Mammary epithelial cell (primary cell): Measurements from ENCODE around the gene BRIP1.
"Not testable (repeated sequence)": the region's sequence is repeated elsewhere in the genome, so short reads cannot be mapped to it uniquely, and the experiment has no call there.

Source experiments
- CTCF ChIP-seq, 2 donors: IDR thresholded peaks in 1 of 2; conservative IDR thresholded peaks in 1 of 2; 2 replicates each; pipeline ENCODE4 v1.5.1; 2011 to 2012; ENCODE audit warnings: inconsistent platforms in 2 of 2, low read length in 2 of 2, mild to moderate bottlenecking in 2 of 2, control low read depth in 1 of 2, low read depth in 1 of 2; ENCODE audit not compliant: insufficient read depth in 1 of 2; ENCODE audit errors: extremely low read depth in 1 of 2
- EZH2 ChIP-seq: IDR thresholded peaks from 2 replicates; pipeline ENCODE4 v1.6.1; 2012; ENCODE audit warnings: low read length, inconsistent platforms, borderline replicate concordance

GRCh38 chr17:61826198-61826597 is 37.1 kb downstream of the BRIP1 start:
- TF ChIP-seq EZH2; CTCF (conservative IDR thresholded peaks at IDR 0.05 in 1 of 2, IDR thresholded peaks at IDR 0.05 in 1 of 2; ENCODE audit: extremely low read depth in 1 of 2, insufficient read depth in 1 of 2, low read depth in 1 of 2, low read length in 2 of 2): not testable (repeated sequence)
